SK-N-SH (cell line): ENCODE data around the gene CXXC4.

Experiments used
- CHD2 ChIP-seq: fragments of 150-350 bp; IDR thresholded peaks from 2 replicates; pipeline ENCODE4 v1.6.1; 2018; ENCODE audit warnings: low read length; ENCODE audit not compliant: partially characterized antibody
- CTCF ChIP-seq: fragments of 200-600 bp; sonication (generic); IDR thresholded peaks from 2 replicates; pipeline ENCODE4 v1.6.1; 2017; ENCODE audit warnings: antibody characterized with exemption, mild to moderate bottlenecking, moderate library complexity
- EP300 ChIP-seq, 2 experiments: IDR thresholded peaks; 2 replicates each; pipeline versions ENCODE4 v1.4.0 to v1.6.1; 2012; ENCODE audit warnings: borderline replicate concordance in 1 of 2, low read depth in 1 of 2, low read length in 1 of 2
- EZH2phosphoT487 ChIP-seq: fragments of 200-600 bp; sonication (generic); IDR thresholded peaks from 2 replicates; pipeline ENCODE4 v1.6.1; 2017; ENCODE audit warnings: low read depth, mixed run types, mild to moderate bottlenecking, antibody characterized with exemption, moderate library complexity, borderline replicate concordance
- RXRA ChIP-seq: IDR thresholded peaks from 2 replicates; pipeline ENCODE4 v1.4.0; 2012; ENCODE audit warnings: low read depth, mild to moderate bottlenecking, borderline replicate concordance
- USF2 ChIP-seq: fragments of 150-350 bp; IDR thresholded peaks from 2 replicates; pipeline ENCODE4 v1.6.1; 2017; ENCODE audit warnings: antibody characterized with exemption, low read length, low read depth, borderline replicate concordance

GRCh38 chr4:104490096-104490769 is 4.5 kb downstream of the CXXC4 start:
- TF ChIP-seq EP300 (IDR thresholded peaks at IDR 0.05; ENCODE audit: borderline replicate concordance in 1 of 2, low read depth in 1 of 2, low read length in 1 of 2) (no peak), USF2 (no peak), CTCF (no peak), EZH2phosphoT487 (no peak), CHD2 (no peak), RXRA (no peak)
